AG10803 (cell line): ENCODE measurements around the gene NOX1.
"Not testable (repeated sequence)": the region's sequence is repeated elsewhere in the genome, so short reads cannot be mapped to it uniquely, and the experiment has no call there.

ENCODE experiments used
- DNase-seq: peaks from one replicate; pipeline ENCODE4 v3.0.0; 2010; ENCODE audit warnings: low read depth
- H3K4me3 ChIP-seq: 2 replicates; pipeline ENCODE4 v1.5.1; 2011; ENCODE audit warnings: mild to moderate bottlenecking, low read length, control low read depth
- TF ChIP-seq, protein P1 (sequence below): conservative IDR thresholded peaks from 2 replicates; pipeline ENCODE4 v1.5.1; 2011; ENCODE audit warnings: mild to moderate bottlenecking, low read length, control low read depth, inconsistent platforms

NOX1 gene

DNA sequence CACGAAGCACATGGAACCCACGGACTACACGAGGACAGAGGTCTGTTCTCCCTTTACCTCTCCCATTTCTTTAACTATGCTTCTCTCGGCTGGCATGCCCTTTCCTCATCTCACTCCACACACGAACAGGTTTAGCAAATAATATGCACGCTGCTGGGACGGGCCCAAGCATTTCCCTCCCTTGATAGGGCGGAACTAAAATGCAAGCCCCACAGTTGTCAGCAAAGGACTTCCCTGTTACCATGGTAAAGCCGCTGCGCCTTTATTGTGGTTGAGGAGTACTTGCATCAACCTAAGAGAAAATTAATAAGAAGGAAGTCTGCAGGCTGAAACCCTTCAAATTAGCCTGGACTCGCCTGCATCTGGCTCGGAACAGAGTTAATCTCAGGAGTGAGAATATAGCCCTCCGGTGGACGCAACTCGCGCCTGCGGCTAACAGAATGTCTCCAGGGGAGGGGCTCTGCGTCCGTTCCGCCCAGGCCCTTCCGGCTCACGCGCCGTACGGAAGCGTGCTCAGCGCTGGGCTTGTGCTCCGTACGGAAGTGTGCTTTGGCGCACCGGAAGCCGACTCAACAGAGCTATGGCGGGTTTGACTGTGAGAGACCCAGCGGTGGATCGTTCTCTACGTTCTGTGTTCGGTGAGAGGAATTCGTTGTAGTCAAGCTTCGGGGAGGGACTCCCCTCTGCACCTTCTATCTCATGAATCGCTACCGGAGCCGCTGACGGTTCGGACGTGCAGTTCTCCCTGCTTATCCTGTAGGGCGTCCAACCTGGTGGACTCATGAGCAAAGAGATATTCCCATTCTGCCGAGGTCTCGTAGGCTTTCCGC is 54.1 kb downstream of the NOX1 start, which contains the start of gene CSTF2:
Gene CSTF2 (plus strand): TSS at position 555 of the 830 bp plus-strand sequence. CDS start 26 bp downstream, at position 581.
- peak; percentile 76 for DNase-seq
- H3K4me3 ChIP-seq = peak within 1 kb of the TSS; percentile 78
- TF ChIP-seq, protein P1, sequence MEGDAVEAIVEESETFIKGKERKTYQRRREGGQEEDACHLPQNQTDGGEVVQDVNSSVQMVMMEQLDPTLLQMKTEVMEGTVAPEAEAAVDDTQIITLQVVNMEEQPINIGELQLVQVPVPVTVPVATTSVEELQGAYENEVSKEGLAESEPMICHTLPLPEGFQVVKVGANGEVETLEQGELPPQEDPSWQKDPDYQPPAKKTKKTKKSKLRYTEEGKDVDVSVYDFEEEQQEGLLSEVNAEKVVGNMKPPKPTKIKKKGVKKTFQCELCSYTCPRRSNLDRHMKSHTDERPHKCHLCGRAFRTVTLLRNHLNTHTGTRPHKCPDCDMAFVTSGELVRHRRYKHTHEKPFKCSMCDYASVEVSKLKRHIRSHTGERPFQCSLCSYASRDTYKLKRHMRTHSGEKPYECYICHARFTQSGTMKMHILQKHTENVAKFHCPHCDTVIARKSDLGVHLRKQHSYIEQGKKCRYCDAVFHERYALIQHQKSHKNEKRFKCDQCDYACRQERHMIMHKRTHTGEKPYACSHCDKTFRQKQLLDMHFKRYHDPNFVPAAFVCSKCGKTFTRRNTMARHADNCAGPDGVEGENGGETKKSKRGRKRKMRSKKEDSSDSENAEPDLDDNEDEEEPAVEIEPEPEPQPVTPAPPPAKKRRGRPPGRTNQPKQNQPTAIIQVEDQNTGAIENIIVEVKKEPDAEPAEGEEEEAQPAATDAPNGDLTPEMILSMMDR = peak; percentile 18

DNA sequence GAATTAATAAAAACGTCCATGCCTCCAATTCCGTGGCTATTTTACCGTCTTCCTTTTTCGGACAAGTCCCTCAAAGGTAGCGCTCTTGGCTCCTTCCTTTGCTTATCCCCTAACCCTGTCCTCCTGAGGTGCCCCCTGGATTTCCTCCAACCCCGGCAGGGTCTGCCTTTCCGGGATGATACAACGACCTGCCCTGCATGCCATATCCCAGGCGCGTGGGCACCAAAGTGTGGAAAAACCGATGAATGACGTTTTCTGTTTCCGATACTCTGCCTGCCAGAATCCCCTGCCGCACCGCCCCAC is 54.7 kb downstream of the NOX1 start:
- peak overlapping the region; percentile 78 for H3K4me3 ChIP-seq
- DNase-seq = no peak
- TF ChIP-seq, protein P1 = no peak

DNA sequence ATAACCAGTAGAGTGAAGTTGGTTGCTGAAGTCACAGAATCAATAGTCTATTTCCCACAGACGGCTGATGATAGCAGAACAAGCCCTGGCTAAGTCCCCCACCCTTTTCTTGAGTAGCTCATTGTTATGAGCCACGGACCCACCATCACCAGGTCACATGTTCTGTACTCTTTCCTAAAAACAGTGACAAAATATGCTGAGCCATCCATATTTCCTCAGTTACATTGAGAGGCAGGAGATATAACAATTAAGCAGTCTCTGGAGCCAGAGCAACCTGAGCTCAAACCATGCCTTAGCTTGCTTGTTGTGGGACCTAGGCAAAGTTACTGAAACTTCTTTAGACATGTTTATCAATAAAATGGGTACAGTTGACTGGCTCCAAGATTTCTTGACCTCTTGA is 56.8 kb downstream of the NOX1 start:
- no peak for DNase-seq
- TF ChIP-seq, protein P1 = no peak
- H3K4me3 ChIP-seq = no peak overlapping the region

DNA sequence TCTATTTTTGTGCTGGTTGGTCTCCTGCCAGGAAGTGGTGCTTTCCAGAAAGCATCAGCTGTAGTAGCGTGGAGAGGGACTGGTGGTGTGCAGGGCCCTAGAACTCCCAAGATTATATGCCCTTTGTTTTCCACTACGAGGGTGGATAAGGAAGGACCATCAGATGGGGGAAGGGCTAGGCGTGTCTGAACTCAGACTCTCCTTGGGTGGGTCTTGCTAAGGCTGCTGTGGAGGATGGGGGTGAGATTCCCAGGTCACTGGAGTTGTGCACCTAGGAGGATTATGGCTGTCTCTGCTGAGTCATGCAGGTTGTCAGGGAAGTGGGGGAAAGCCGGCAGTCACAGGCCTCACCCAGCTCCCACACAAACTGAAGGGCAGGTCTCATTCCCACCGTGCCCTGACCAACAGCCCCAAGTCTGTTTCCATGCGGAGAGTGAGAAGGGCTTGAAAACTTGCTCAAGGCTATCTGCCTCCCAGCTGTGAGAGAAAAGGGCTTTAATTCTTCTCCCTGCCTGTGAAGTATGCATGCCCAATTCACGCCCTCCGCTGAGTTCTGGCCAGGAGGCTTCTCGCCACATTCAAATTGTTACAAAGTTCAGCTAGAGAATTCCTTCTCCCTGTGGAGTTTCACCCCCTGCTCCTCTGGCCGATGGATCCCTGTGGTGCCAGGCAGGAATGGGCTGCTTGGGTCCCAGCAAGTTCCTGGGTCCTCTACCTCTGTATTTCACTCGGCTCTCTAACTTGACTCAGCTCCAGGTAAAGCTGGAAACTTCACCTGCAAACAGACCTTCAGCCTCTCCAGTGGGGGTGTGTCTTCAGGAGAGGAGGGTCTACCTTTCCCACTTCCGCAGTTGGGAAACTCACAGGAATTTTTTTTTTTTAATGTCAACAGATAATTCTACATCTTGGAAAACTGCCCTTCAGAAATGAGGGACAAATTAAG is 61.7 kb downstream of the NOX1 start:
- DNase-seq = no peak
- TF ChIP-seq, protein P1 = no peak
- no peak overlapping the region for H3K4me3 ChIP-seq

DNA sequence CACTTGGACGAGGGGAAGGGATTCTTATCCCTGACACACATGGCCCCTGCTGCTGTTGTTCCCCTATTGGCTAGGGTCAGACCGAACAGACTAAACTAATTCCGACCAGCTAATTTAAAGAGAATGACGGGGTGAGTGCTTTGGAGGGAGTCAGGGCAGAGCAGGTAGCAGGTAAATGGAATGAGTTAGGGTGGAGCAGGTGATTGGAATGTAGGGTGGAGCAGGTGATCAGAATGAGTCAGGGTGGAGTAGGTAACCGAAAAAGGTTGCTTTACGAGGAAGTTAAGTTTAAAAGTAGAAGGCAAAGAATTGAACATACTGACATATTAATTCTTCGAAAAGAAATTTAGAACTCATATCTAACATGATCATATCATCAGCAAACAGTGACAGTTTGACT is 65.9 kb downstream of the NOX1 start:
- not testable (repeated sequence) for H3K4me3 ChIP-seq, DNase-seq

DNA sequence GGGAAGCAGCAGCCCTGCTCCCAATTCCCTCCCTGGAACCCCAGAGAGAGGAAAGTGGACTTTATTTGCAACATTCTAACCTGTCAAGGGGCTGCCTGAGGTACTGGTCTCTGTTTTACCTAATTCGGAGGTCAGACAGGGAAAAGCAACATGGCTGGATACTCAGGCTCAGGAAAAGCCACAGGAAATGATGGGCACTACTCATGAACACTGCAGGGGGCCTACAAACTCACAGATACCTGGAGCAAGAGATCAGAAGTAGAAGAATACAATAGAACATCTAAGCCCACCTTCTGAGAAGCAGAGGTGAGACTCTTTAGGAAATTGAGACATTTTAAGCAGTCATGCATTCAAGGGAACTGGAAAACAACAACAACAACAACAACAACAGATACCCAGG is 69.4 kb downstream of the NOX1 start:
- DNase-seq = no peak
- TF ChIP-seq, protein P1 = no peak
- no peak overlapping the region for H3K4me3 ChIP-seq

DNA sequence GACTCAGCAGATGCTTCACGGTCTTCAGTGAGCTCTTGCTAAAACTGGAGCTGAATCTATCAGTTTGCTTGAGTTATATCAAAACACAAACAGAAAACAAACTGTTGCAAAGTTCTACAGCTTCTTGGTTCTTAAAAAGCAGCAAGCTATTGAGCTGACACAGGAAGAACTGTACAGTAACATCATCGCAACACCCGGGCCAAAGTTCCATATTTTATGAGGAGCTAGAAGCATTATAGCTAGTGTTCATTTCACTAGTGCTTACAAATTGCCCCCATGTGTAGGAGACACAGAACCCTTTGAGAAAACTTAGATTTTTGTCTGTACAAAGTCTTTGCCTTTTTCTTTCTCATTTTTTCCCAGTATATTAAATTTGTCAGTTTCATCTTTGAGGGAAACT is 71.3 kb downstream of the NOX1 start:
- DNase-seq = no peak
- H3K4me3 ChIP-seq = no peak overlapping the region
- TF ChIP-seq, protein P1 = no peak
